Measurements from ENCODE around the gene TEKT1.

The TEKT1 gene

GRCh38 chr17:6870841-6871240 lies 39.3 kb upstream of the TEKT1 start:
- TF ChIP-seq EZH2phosphoT487 (IDR thresholded peaks at IDR 0.05; ENCODE audit: borderline replicate concordance, low read length) (no peak), CTCF (IDR thresholded peaks at IDR 0.05; ENCODE audit: low read depth, low read length, poor library complexity, severe bottlenecking) (no peak)
- no peaks in the 10 kb centered on the region for H3F3A ChIP-seq (ENCODE audit: control insufficient read depth, insufficient read depth)
- H3K79me2 ChIP-seq (ENCODE audit: control insufficient read depth, low read length) = no peaks in the 10 kb centered on the region
- no peaks in the 10 kb centered on the region for H3K4me1 ChIP-seq (ENCODE audit: control insufficient read depth, low read length)
- no peaks in the 10 kb centered on the region for H3K9me3 ChIP-seq (ENCODE audit: control insufficient read depth, insufficient read depth, low read length)
- no peak overlapping the region for H3K4me3 ChIP-seq (ENCODE audit: low read length)
- 0 out of 2 replicates have a peak, but pooled peaks cover 10% of the 10 kb centered on the region for H3K27me3 ChIP-seq (ENCODE audit: control insufficient read depth, low read length)
- no peaks in the 10 kb centered on the region for H3K9me2 ChIP-seq (replicated peaks; ENCODE audit: control insufficient read depth, low read length)
- no peak overlapping the region for H3K4me2 ChIP-seq (ENCODE audit: low read length)
- H4K20me1 ChIP-seq (ENCODE audit: control insufficient read depth, insufficient read depth, low read depth, low read length) = no peaks in the 10 kb centered on the region
- no peaks in the 10 kb centered on the region for H3K36me3 ChIP-seq (ENCODE audit: control insufficient read depth, low read length)
- no peak overlapping the region for H3K27ac ChIP-seq (ENCODE audit: low read depth, low read length)

- H3K79me2 ChIP-seq (ENCODE audit: control insufficient read depth, low read length) = no peaks in the 10 kb centered on the region
These were observed 37.1 kb upstream of the TEKT1 start for GRCh38 chr17:6868582-6868981.

GRCh38 chr17:6867849-6868248 lies 36.3 kb upstream of the TEKT1 start:
- Histone ChIP-seq H3F3A (ENCODE audit: control insufficient read depth, insufficient read depth) (no peaks in the 10 kb centered on the region), H4K20me1 (ENCODE audit: control insufficient read depth, insufficient read depth, low read depth, low read length) (no peaks in the 10 kb centered on the region), H3K4me3 (ENCODE audit: low read length) (no peak overlapping the region), H3K27ac (ENCODE audit: low read depth, low read length) (no peak overlapping the region), H3K4me2 (ENCODE audit: low read length) (no peak overlapping the region), H3K4me1 (ENCODE audit: control insufficient read depth, low read length) (no peaks in the 10 kb centered on the region), H3K27me3 (ENCODE audit: control insufficient read depth, low read length) (peaks cover 11% of the 10 kb centered on the region; the same call in 1 of the 2 replicates), H3K9me3 (ENCODE audit: control insufficient read depth, insufficient read depth, low read length) (no peaks in the 10 kb centered on the region), H3K79me2 (ENCODE audit: control insufficient read depth, low read length) (no peaks in the 10 kb centered on the region), H3K36me3 (ENCODE audit: control insufficient read depth, low read length) (no peaks in the 10 kb centered on the region), H3K9me2 (replicated peaks; ENCODE audit: control insufficient read depth, low read length) (no peaks in the 10 kb centered on the region)
- TF ChIP-seq CTCF (IDR thresholded peaks at IDR 0.05; ENCODE audit: low read depth, low read length, poor library complexity, severe bottlenecking) (no peak), EZH2phosphoT487 (IDR thresholded peaks at IDR 0.05; ENCODE audit: borderline replicate concordance, low read length) (no peak)

More at GRCh38 chr17:6868582-6868981, 37.1 kb upstream of the TEKT1 start:
- Histone ChIP-seq H3K9me3 (ENCODE audit: control insufficient read depth, insufficient read depth, low read length) (no peaks in the 10 kb centered on the region), H4K20me1 (ENCODE audit: control insufficient read depth, insufficient read depth, low read depth, low read length) (no peaks in the 10 kb centered on the region), H3K36me3 (ENCODE audit: control insufficient read depth, low read length) (no peaks in the 10 kb centered on the region), H3K27me3 (ENCODE audit: control insufficient read depth, low read length) (peaks cover 11% of the 10 kb centered on the region; the same call in 1 of the 2 replicates), H3F3A (ENCODE audit: control insufficient read depth, insufficient read depth) (no peaks in the 10 kb centered on the region), H3K9me2 (replicated peaks; ENCODE audit: control insufficient read depth, low read length) (no peaks in the 10 kb centered on the region), H3K4me1 (ENCODE audit: control insufficient read depth, low read length) (no peaks in the 10 kb centered on the region), H3K4me2 (ENCODE audit: low read length) (no peak overlapping the region), H3K27ac (ENCODE audit: low read depth, low read length) (no peak overlapping the region), H3K4me3 (ENCODE audit: low read length) (no peak overlapping the region)
- TF ChIP-seq EZH2phosphoT487 (IDR thresholded peaks at IDR 0.05; ENCODE audit: borderline replicate concordance, low read length) (no peak), CTCF (IDR thresholded peaks at IDR 0.05; ENCODE audit: low read depth, low read length, poor library complexity, severe bottlenecking) (no peak)
